ENCODE measurements around the gene DAPK3.
A peak's percentile ranks its signal among the peaks of the same experiment; 100 is the strongest.
"Not testable (repeated sequence)": the region's sequence is repeated elsewhere in the genome, so short reads cannot be mapped to it uniquely, and the experiment has no call there.

Gene DAPK3

DNA sequence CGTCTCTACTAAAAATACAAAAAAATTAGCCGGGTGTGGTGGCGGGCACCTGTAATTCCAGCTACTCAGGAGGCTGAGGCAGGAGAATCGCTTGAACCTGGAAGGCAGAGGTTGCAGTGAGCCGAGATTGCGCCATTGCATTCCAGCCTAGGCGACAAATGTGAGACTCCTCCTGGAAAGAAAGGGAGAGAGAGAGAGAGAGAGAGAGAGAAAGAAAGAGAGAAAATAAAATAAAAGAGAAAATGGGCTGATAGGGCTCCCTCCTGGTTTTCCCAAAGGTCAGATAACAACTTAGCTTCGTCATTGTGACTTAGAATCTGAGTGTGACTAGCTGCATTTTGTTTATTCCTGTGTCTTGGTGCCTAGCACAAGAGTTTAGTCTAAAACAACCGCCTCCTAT is 34.5 kb upstream of the DAPK3 start:
- not testable (repeated sequence) for DNase-seq (ENCODE audit: low read depth in 2 of 2)

GRCh38 chr19:4000798-4001197 is 29.9 kb upstream of the DAPK3 start:
- DNase-seq (ENCODE audit: low read depth in 2 of 2) = not testable (repeated sequence)

- DNase-seq (ENCODE audit: low read depth in 2 of 2) = not testable (repeated sequence)
Observed at GRCh38 chr19:3998667-3999412, 27.9 kb upstream of the DAPK3 start.

DNA sequence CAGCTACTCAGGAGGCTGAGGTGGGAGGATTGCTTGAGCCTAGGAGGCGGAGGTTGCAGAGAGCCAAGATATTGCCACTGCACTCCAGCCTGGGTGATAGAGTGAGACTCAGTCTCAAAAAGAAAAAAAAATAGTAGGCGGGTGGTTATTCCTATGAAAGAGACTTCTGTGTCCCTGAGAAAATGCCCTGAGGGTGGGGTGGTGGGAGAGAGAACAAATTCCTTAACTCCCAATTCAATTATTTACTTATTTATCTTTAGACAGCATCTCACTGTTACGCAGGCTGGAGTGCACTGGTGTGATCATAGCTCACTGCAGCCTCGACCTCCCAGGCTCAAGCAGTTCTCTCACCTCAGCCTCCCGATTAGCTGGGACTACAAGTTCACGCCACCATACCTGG is 24.7 kb upstream of the DAPK3 start:
- DNase-seq (ENCODE audit: low read depth in 2 of 2) = no peak

- no peak for DNase-seq (ENCODE audit: low read depth in 2 of 2)
Observed at GRCh38 chr19:3990815-3991117, 19.9 kb upstream of the DAPK3 start.

- DNase-seq (ENCODE audit: low read depth in 2 of 2) = peak; percentile 67 to 79
Observed at GRCh38 chr19:3987619-3988371, 16.9 kb upstream of the DAPK3 start.

- no peak for DNase-seq (ENCODE audit: low read depth in 2 of 2)
Observed at GRCh38 chr19:3986260-3987041, 15.6 kb upstream of the DAPK3 start.

DNA sequence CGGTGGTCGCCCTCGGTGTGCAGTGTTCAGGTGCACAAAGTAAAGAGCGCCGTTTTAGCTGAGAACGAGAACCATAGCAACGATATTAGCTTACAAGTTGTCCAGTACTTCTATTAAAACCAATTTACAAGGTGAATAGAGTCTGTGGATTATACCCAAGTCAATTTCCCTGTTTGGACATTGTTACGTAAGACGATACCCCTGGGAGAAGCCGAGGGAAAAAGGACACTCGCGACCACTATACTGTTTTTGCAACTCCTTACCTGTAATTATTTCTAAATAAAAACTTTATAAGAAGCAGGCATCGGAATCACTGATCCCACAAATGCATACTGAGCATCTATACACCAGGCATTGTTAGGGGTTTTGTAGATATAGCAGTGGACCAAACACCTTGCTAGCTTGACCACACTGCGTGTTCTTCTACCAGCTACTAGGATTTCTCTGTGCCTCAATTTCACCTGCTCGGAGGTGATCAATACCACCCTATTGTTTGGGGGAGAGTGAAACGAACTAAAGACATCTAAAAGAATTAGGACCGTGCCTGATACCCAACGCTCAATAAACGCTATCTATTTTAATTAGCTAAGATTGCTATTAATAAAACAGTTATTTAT is 14.9 kb upstream of the DAPK3 start:
- no peak for DNase-seq (ENCODE audit: low read depth in 2 of 2)

- DNase-seq (ENCODE audit: low read depth in 2 of 2) = peak; percentile 81
Observed at GRCh38 chr19:3984908-3985642, 14.2 kb upstream of the DAPK3 start, which contains the start of gene EEF2. Gene EEF2, minus strand, starts transcription at chr19:3985463. Its CDS starts 83 bp downstream, at chr19:3985380.

DNA sequence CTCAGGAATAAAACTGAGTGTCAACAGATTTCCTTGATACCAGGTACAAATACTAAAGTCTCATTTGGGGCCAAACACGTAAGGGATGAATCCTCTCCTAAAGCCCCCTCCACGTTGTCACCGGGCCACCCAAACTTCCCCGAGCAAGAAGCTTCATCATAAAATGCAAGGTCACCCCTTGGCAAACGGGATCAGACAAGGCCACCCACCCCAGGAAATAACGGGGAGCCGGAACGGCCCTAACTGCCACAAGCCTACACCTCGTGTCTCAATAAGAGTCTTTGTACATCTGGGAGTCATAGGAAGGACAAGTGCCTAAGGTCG is 13.6 kb upstream of the DAPK3 start:
- DNase-seq (ENCODE audit: low read depth in 2 of 2) = no peak

GRCh38 chr19:3983936-3984583 is 13.2 kb upstream of the DAPK3 start:
- DNase-seq (ENCODE audit: low read depth in 2 of 2) = no peak

- no peak for DNase-seq (ENCODE audit: low read depth in 2 of 2)
Observed at GRCh38 chr19:3983542-3983914, 12.6 kb upstream of the DAPK3 start.

DNA sequence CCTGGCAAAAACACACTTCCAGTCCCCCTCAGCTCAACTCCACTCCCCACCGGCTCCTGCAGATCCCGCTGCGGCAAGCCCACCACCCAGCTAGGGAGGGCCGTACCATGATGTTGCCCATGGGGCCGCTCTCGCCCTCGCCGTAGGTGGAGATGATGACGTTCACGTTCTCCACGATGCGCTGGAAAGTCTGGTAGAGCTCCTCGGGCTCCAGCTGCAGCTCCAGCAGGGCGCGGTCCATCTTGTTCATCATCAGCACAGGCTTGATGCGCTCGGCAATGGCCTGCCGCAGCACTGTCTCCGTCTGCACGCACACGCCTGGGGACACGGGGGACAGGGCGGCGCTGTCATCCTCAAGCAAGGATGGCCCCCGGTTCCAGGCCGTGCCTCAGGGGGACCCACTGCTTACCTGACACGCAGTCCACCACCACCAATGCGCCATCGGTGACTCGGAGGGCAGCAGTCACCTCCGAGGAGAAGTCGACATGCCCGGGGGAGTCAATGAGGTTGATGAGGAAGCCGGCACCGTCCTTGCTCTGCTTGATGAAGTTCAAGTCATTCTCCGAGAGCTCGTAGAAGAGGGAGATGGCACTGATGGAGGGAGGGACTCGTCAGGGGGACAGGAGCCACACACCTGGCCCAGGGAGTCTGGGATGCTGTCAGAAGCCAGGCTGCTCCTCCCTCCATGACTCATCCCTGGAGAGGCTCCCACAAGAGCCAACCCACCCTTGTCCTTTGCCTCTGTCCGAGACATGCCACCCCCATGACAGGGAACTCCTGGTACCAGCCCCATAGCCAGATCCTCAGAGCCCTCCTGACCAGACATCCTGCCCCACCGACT is 12.0 kb upstream of the DAPK3 start:
- no peak for DNase-seq (ENCODE audit: low read depth in 2 of 2)

DNA sequence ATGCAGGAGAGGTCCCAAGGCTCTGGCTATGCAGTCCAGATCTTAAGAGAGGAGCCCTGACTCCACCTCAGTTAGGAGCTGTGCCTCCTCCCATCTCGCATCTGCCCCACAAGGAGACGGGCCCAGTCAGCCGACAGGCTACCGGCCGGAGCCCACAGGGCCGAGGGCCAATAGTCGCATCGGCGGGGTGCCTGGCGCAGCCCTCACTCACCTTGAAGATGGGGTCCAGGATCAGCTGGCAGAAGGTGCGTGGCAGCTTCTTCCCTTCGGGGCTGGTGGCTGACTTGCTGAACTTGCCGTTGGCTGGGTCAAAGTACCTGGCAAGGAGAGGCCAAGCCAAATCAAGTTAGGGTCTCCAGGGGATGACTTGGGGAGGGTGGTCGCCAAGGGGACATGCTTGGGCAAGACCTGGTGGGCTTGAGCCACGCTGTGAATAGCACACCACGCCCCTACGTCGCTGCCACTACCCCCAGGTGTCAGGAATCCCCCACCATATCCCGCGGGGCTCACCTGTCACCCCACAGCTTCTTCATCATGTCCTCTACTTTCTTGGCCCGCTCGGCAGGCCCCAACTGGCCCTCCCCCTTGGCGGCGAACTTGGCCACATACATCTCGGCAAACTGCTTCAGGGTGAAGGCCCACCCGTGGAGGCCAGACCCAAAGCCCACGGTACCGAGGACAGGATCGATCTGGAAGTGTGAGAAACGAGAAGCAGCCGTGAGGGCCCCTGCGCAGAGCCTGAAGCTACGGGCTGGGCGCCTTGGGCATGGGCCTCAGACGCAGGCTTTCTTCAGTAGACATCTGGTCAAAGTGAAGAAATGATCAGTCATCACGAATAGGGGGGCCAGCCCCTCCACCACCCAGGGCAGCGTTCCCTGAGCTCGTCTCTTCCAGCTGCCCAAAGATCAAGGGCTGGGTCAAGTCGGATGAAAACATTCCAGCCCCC is 11.1 kb upstream of the DAPK3 start:
- DNase-seq (ENCODE audit: low read depth in 2 of 2) = no peak

- DNase-seq (ENCODE audit: low read depth in 2 of 2) = no peak
Observed at GRCh38 chr19:3981373-3981735, 10.5 kb upstream of the DAPK3 start.

- no peak for DNase-seq (ENCODE audit: low read depth in 2 of 2)
Observed at GRCh38 chr19:3980353-3981251, 9.7 kb upstream of the DAPK3 start.

DNA sequence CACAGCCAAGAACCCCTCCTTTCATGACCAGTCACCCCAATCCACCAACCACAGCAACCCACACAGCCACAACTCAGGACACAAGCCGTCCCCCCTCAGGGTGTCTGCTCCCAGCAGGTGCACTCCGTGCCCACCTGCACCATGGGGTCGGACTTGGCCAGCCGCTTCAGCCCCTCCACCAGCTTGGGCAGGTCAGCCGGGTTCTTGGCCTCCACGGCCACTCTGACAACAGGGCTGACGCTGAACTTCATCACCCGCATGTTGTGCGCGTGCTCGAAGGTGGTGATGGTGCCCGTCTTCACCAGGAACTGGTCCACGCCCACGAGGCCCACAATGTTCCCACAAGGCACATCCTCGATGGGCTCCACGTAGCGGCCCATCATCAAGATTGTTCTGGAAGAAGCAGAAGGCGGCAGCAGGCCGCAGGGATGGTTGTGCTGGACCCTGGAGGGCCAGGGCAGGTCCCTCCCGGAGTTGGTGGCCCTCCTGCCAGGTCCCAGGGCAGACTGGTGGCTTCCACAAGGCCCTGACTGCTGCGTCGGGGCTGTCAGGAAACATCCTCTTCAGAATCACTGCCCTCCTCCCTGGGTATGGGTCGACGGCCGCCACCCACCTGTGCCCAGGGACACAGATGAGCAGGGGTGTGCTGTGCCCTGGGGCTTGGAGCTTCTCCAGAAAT is 8.9 kb upstream of the DAPK3 start:
- no peak for DNase-seq (ENCODE audit: low read depth in 2 of 2)

DNA sequence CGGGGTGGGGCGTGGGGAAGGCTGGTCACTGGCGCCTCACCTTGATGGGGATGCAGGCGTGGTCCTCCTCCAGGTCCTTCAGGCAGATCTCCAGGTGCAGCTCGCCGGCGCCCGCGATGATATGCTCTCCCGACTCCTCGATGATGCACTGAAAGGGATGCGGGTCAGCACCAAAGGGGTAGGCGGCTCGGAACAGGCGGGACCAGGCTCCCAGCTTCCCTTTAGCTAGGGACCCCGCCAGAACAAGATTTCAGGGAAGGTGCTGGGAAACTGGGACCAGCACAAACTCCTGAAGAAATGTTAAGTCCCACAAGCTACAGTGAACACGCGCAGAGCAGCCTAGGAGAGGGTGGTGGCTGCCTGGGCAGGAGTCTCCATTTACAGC is 8.4 kb upstream of the DAPK3 start:
- no peak for DNase-seq (ENCODE audit: low read depth in 2 of 2)
